Measurements from ENCODE around the gene FOXK1.

The FOXK1 gene

GRCh38 chr7:4699841-4700240 is 17.7 kb downstream of the FOXK1 start:
- DNase-seq (ENCODE audit: low spot score), result no peak

DNA sequence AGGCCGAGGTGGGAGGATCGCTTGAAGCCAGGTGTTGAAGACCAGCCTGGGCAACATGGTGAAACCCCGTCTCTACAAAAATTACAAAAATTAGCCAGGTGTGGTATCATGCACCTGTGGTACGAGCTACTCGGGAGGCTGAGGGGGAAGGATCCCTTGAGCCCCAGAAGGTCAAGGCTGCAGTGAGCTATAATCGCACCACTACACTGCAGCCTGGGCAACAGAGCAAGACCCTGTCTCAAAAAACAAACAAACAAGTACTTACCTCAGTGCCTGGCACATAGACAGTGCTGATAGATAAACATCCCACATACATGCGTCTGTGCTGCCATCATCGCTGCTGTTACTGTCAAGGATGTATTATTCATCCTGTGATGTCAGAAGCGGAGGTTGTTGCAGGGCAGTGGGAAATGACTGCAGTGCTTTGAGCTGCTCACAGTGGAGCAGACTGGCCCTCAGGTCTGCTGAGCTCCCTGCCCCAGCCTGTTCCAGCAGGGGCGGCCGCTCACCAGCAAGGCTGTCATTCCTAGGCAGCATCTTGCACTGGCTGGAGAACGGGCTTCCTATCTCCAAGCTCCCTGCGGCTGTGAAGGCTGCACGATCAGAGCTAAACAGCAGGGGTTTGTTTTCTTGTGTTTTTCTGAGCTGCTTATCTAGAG is 18.6 kb downstream of the FOXK1 start:
- DNase-seq (ENCODE audit: low spot score), result no peak

GRCh38 chr7:4702961-4703512 is 20.9 kb downstream of the FOXK1 start:
- DNase-seq (ENCODE audit: low spot score), result no peak

DNA sequence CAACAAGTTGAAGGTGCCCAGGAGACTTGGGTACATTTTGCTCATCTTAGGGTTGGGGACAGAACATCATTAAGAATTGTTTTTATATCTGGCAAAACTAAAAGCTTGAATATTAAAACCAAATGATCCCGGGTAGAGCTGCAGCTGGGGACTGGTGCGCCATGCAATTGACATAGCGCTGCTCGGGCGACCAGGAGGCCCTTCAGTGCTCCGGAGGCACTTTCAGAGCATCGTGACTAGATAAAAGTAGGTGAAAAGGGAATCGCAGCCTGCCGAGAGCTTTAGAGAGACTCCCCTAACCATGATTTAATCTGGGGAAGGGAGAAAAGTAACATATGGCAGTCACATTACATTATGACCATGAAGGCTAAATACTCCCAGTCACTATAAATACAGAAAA is 21.4 kb downstream of the FOXK1 start:
- DNase-seq (ENCODE audit: low spot score), result no peak

DNA sequence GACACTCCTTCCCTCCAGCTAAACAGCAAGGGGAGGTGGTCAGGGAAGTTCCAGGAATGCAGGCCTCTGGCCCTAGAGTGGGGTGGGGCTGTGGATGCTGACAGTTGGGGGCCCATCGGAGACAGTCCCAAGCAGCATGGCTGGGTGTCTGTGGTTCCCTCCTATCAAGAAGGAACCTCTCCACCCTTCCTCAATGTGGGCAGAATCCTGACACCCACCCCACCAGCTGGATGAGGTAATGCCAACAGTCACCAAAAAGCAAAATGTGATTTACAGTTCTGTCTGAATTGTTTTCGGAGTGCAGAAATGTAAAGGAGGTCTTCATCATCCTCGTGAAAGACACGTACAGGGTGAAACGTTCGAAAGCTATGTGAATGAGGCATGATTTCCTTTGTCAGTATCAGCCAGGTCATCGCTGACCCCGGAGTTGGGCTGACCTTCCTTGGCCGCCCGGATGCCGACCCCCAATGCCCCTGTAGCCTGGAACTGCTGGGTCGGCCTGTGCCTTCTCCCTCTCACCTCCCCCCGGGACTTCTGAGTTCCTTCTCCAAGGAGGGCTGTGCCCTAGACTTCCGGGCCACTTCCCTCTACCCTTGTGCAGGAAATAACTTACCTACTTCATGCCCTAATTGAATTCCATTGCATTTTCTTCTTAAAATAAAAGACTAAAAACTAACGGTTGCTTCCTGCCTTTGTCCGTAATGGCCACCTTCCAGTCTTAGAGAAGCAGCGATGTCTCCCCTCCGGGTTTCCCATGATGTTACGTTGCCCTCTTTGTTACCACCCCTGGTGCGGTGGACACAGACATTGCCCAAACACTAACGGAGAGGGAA is 24.5 kb downstream of the FOXK1 start:
- DNase-seq (ENCODE audit: low spot score), result no peak

GRCh38 chr7:4707217-4707741 is 25.2 kb downstream of the FOXK1 start:
- no peak for DNase-seq (ENCODE audit: low spot score)

GRCh38 chr7:4707980-4708411 is 25.9 kb downstream of the FOXK1 start:
- no peak for DNase-seq (ENCODE audit: low spot score)

DNA sequence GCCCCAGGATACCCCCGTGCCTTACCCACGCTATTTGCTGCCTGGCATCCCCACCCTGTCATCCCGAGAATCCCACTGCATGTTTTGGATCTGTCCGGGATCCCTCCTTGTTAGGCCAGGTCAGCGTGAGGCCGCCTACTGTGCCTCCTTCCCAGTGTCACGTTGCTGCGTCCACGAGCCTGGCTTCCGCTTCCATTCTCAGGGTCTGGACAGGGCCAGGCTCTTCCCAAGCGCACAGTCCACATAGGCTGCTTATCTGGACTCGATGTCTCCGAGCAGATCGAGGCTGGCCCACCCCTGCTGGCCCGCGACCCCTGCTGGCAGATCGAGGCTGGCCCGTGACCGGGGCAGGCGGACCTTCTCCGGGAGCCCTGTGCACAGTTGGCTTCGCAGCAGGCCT is 27.1 kb downstream of the FOXK1 start:
- no peak for DNase-seq (ENCODE audit: low spot score)

- no peak for DNase-seq (ENCODE audit: low spot score)
These were observed 29.0 kb downstream of the FOXK1 start for GRCh38 chr7:4711093-4711492.

- DNase-seq (ENCODE audit: low spot score), result no peak
These were observed 29.5 kb downstream of the FOXK1 start for GRCh38 chr7:4711634-4712033.

- no peak for DNase-seq (ENCODE audit: low spot score)
These were observed 30.4 kb downstream of the FOXK1 start for GRCh38 chr7:4712281-4713182.

GRCh38 chr7:4713183-4713784 is 31.2 kb downstream of the FOXK1 start:
- DNase-seq (ENCODE audit: low spot score), result no peak

GRCh38 chr7:4714161-4714700 is 32.1 kb downstream of the FOXK1 start:
- DNase-seq (ENCODE audit: low spot score), result no peak

- no peak for DNase-seq (ENCODE audit: low spot score)
These were observed 32.8 kb downstream of the FOXK1 start for GRCh38 chr7:4714767-4715409.

DNA sequence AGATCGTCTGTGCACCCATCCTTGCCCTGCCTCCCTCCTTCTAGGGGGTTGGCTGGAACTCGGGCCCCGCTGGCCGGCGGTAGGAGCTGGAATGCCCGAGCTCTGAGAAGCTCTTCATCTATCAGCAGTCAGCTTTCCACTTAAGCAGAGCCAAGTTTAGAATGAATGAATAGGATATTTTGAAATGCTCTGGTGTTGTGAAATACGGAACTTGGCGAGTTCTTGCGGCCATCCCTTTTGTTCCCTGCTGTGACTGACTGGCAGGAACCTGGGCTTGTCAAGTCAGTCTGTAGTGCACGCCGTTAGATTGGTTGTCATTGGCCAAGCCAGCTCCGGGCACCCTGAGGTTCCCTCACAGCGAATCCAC is 33.3 kb downstream of the FOXK1 start:
- no peak for DNase-seq (ENCODE audit: low spot score)

DNA sequence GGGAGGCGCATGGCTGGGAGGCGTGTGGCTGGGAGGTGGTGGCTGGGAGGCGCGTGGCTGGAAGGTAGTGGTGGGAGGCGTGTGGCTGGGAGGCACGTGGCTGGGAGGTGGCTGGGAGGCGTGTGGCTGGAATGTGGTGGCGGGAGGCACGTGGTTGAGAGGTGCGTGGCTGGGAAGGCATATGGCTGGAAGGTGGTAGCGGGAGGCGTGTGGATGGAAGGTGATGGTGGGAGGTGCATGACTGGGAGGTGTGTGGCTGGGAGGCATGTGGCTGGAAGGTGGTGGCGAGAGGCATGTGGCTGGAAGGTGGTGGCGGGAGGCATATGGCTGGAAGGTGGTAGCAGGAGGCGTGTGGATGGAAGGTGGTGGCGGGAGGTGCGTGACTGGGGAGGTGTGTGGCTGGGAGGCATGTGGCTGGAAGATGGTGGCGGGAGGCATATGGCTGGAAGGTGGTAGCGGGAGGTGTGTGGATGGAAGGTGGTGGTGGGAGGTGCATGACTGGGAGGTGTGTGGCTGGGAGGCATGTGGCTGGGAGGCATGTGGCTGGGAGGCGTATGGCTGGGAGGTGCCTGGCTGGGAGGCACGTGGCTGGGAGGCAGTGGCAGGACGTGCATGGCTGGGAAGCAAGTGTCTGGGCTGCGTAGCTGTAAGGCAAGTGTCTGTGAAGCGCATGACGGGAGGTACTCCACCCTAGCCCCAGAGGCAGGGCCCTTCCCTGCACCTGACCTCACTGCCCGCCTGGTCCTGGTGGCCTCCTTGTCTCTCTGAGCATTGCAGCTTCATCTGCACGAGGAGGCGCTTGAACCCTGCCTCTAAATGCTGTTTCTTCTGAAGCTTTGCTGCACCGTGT is 35.1 kb downstream of the FOXK1 start:
- DNase-seq (ENCODE audit: low spot score), result no peak

- no peak for DNase-seq (ENCODE audit: low spot score)
These were observed 36.0 kb downstream of the FOXK1 start for GRCh38 chr7:4718075-4718474.

DNA sequence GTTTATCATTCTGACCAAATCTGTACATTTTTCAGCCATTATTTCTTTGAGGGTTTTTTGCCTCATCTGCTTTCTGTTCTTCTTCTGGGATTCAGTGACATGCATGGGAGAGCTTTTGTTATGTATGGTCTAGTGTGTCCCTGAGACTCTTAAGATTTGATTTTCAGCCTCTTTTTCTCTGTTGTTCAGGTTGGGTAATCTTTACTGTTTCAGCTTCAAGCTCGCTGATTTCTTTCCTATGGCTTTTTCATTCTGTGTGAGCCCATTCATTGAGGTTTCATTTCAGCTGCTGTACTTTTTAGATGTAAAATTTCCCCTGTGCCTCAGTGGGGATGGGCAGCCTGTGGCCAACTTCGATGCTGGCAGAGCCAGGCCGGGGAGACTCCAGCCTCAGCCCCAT is 38.1 kb downstream of the FOXK1 start:
- no peak for DNase-seq (ENCODE audit: low spot score)

GRCh38 chr7:4722308-4722707 is 40.2 kb downstream of the FOXK1 start:
- DNase-seq (ENCODE audit: low spot score), result no peak

Measured in hematopoietic multipotent progenitor cell treated with erythropoietin and hydrocortisone succinate and interleukin-3 and kit ligand, for 17 days (in vitro differentiated cells).